PC-9 (cell line): Measurements from ENCODE around the gene CHAD. TPM values are rescaled to one million over a fixed set of nuclear protein-coding genes. Genes with fewer than 3 reads are reported as not detected.

Experiments
- BruUV-seq: library from RNA; stranded (reverse); fragments of 400-500 nt; replicated peaks from 2 replicates; lab custom pipeline; 2021; lab: Mats Ljungman, UMichigan
- CTCF ChIA-PET: fragments of 300-600 bp; sonication (Branson Sonifier 250); formaldehyde crosslinking; loops from one replicate; lab custom pipeline; 2022; ENCODE audit warnings: antibody characterized with exemption; lab: Charles Lee
- POLR2A ChIA-PET: fragments of 300-600 bp; sonication (Branson Sonifier 250); formaldehyde crosslinking; loops from one replicate; lab custom pipeline; 2022; ENCODE audit warnings: antibody characterized with exemption; ENCODE audit not compliant: unreplicated experiment; lab: Charles Lee
- DNase-seq, 2 experiments: peaks; one replicate each; pipeline versions ENCODE4 v3.0.0 to v3.0.0-alpha.2; 2015 to 2022; ENCODE audit warnings: mixed read lengths in 1 of 2
- H2AFZ ChIP-seq: fragments of 200-600 bp; sonication (generic); 2 replicates; pipeline ENCODE4 v1.8.1; 2017; ENCODE audit warnings: antibody characterized with exemption
- H3F3A ChIP-seq: fragments of 200-600 bp; sonication (generic); 2 replicates; pipeline ENCODE4 v1.8.1; 2017; ENCODE audit warnings: antibody characterized with exemption, mild to moderate bottlenecking, low read depth; ENCODE audit not compliant: insufficient read depth
- H3K27ac ChIP-seq: fragments of 200-600 bp; sonication (generic); 2 replicates; pipeline ENCODE4 v1.6.1; 2016; ENCODE audit warnings: mixed run types
- H3K27me3 ChIP-seq: fragments of 200-600 bp; sonication (generic); 2 replicates; pipeline ENCODE4 v1.6.1; 2016; ENCODE audit warnings: low read depth, mixed run types; ENCODE audit not compliant: insufficient read depth
- H3K36me3 ChIP-seq: fragments of 200-600 bp; sonication (generic); 2 replicates; pipeline ENCODE4 v1.6.1; 2016; ENCODE audit warnings: low read depth, mixed run types
- H3K4me1 ChIP-seq: fragments of 200-600 bp; sonication (generic); replicated peaks from 2 replicates; pipeline ENCODE4 v1.6.1; 2016; ENCODE audit warnings: mixed run types; ENCODE audit not compliant: insufficient read depth
- H3K4me2 ChIP-seq: fragments of 200-600 bp; sonication (generic); 2 replicates; pipeline ENCODE4 v1.6.1; 2017; ENCODE audit warnings: mixed run types
- H3K4me3 ChIP-seq: fragments of 200-600 bp; sonication (generic); 2 replicates; pipeline ENCODE4 v1.6.1; 2016; ENCODE audit warnings: mixed run types
- H3K79me2 ChIP-seq: fragments of 200-600 bp; sonication (generic); 2 replicates; pipeline ENCODE4 v1.6.1; 2017; ENCODE audit warnings: low read depth, mixed run types
- H3K9me2 ChIP-seq: fragments of 200-600 bp; sonication (generic); 2 replicates; pipeline ENCODE4 v1.8.1; 2017; ENCODE audit warnings: mild to moderate bottlenecking; ENCODE audit not compliant: insufficient read depth
- H3K9me3 ChIP-seq: fragments of 200-600 bp; sonication (generic); 2 replicates; pipeline ENCODE4 v1.8.1; 2016; ENCODE audit warnings: low read depth; ENCODE audit not compliant: insufficient read depth
- H4K20me1 ChIP-seq: fragments of 200-600 bp; sonication (generic); 2 replicates; pipeline ENCODE4 v1.8.1; 2017; ENCODE audit not compliant: insufficient read depth
- CTCF ChIP-seq: fragments of 200-600 bp; sonication (generic); conservative IDR thresholded peaks from 2 replicates; pipeline ENCODE4 v1.6.1; 2017; ENCODE audit warnings: mixed run types, antibody characterized with exemption, mild to moderate bottlenecking, moderate library complexity
- EZH2 ChIP-seq: fragments of 200-600 bp; sonication (generic); IDR thresholded peaks from 2 replicates; pipeline ENCODE4 v1.8.0; 2017; ENCODE audit warnings: antibody characterized with exemption, low read depth
- intact Hi-C: fragments of 100-400 bp; cut with micrococcal nuclease; formaldehyde crosslinking; loops from one replicate; pipeline ENCODE4 v1.10.0; 2022; ENCODE audit not compliant: unreplicated experiment
- total RNA-seq: library from RNA; stranded (reverse); gene quantifications from 2 replicates; pipeline ENCODE4 v1.2.3, GENCODE V29; 2021

The CHAD gene
- total RNA-seq, 1 experiment from 2014 or later, result not detected

GRCh38 chr17:50459756-50460155 is 8.9 kb downstream of the CHAD start:
- Histone ChIP-seq H3F3A (peaks cover 26% of the 10 kb centered on the region; the same call in 1 of the 2 replicates), H3K27me3 (no peaks in the 10 kb centered on the region), H3K79me2 (peaks cover 25% of the 10 kb centered on the region), H3K4me2 (no peak overlapping the region), H3K9me3 (no peaks in the 10 kb centered on the region), H3K9me2 (no peaks in the 10 kb centered on the region), H3K4me1 (peaks cover 31% of the 10 kb centered on the region), H3K27ac (no peak overlapping the region), H3K4me3 (no peak overlapping the region), H3K36me3 (peaks cover 28% of the 10 kb centered on the region), H4K20me1 (no peaks in the 10 kb centered on the region), H2AFZ (no peak overlapping the region)
- CTCF ChIA-PET, result no interaction called here
- POLR2A ChIA-PET, result no interaction called here
- intact Hi-C loops, result no loop called here
- BruUV-seq, result no TSS peak
- no peak for TF ChIP-seq CTCF
- TF ChIP-seq EZH2, result no peak
- DNase-seq, result peak in 1 of 2 experiments; percentile 25

GRCh38 chr17:50458701-50459676 is 9.7 kb downstream of the CHAD start:
- intact Hi-C loops, result no loop called here

GRCh38 chr17:50458270-50458669 is 10.4 kb downstream of the CHAD start:
- H3K4me2 ChIP-seq, result no peak overlapping the region
- intact Hi-C loops, result no loop called here
- H3K36me3 ChIP-seq, result peaks cover 31% of the 10 kb centered on the region
- BruUV-seq, result no TSS peak
- POLR2A ChIA-PET, result no interaction called here
- CTCF ChIA-PET, result no interaction called here
- H3K27me3 ChIP-seq, result no peaks in the 10 kb centered on the region
- H3K4me3 ChIP-seq, result no peak overlapping the region
- peaks cover 40% of the 10 kb centered on the region for H3K79me2 ChIP-seq
- H4K20me1 ChIP-seq, result no peaks in the 10 kb centered on the region
- H3K27ac ChIP-seq, result 0 out of 2 replicates have a peak overlapping the region, but pooled peaks have one; percentile 9
- no peak for TF ChIP-seq CTCF
- TF ChIP-seq EZH2, result no peak
- peaks cover 46% of the 10 kb centered on the region for H3K4me1 ChIP-seq
- H3K9me2 ChIP-seq, result no peaks in the 10 kb centered on the region
- no peak for DNase-seq
- no peaks in the 10 kb centered on the region for H3K9me3 ChIP-seq
- peaks cover 40% of the 10 kb centered on the region for H3F3A ChIP-seq
- H2AFZ ChIP-seq, result no peak overlapping the region

More at GRCh38 chr17:50458701-50459676, 9.7 kb downstream of the CHAD start:
- H3K4me1 ChIP-seq, result peaks cover 38% of the 10 kb centered on the region
- no peaks in the 10 kb centered on the region for H3K9me3 ChIP-seq
- peaks cover 33% of the 10 kb centered on the region for H3K79me2 ChIP-seq
- no peak for TF ChIP-seq CTCF
- TF ChIP-seq EZH2, result no peak
- DNase-seq, result peak in 1 of 2 experiments; percentile 62
- no peak overlapping the region for H2AFZ ChIP-seq
- H3K9me2 ChIP-seq, result no peaks in the 10 kb centered on the region
- no TSS peak for BruUV-seq
- H3K4me2 ChIP-seq, result 0 out of 2 replicates have a peak overlapping the region, but pooled peaks have one; percentile 11
- 0 out of 2 replicates have a peak overlapping the region, but pooled peaks have one; percentile 9 for H3K27ac ChIP-seq
- H3F3A ChIP-seq, result peaks cover 32% of the 10 kb centered on the region; the same call in 1 of the 2 replicates
- no peaks in the 10 kb centered on the region for H4K20me1 ChIP-seq
- ChIA-PET CTCF (no interaction called here), POLR2A (no interaction called here)
- H3K27me3 ChIP-seq, result no peaks in the 10 kb centered on the region
- no peak overlapping the region for H3K4me3 ChIP-seq
- peaks cover 33% of the 10 kb centered on the region for H3K36me3 ChIP-seq
